HEK293 (cell line): ENCODE measurements around the gene FOXP1.

ENCODE experiments used
- CTCF ChIA-PET: fragments of 350-600 bp; formaldehyde crosslinking; extraction: SDS; loops from one replicate; lab custom pipeline; 2021; ENCODE audit warnings: antibody characterized with exemption; lab: Yijun Ruan, JAX
- POLR2A ChIA-PET: fragments of 300-600 bp; formaldehyde crosslinking; extraction: SDS; loops from one replicate; lab custom pipeline; 2020; ENCODE audit warnings: antibody characterized with exemption, inconsistent platforms; lab: Yijun Ruan, JAX
- H3K27ac ChIP-seq: fragments of 200-500 bp; sonication (Bioruptor generic); 2 replicates; pipeline ENCODE4 v1.5.1; 2014; ENCODE audit warnings: low read depth, low read length, control low read depth, inconsistent platforms; ENCODE audit errors: extremely low read depth
- H3K36me3 ChIP-seq, 2 experiments: fragments of 200-500 bp in 1 of 2; sonication (Bioruptor generic) in 1 of 2; 1 replicate in 1 of 2; 2 replicates in 1 of 2; pipeline ENCODE4 v1.5.1; 2014 to 2017; ENCODE audit warnings: inconsistent platforms in 2 of 2, low read length in 2 of 2; ENCODE audit not compliant: control insufficient read depth in 2 of 2, insufficient read depth in 1 of 2
- H3K4me1 ChIP-seq: fragments of 200-500 bp; sonication (Bioruptor generic); 2 replicates; pipeline ENCODE4 v1.5.1; 2014; ENCODE audit warnings: mild to moderate bottlenecking, low read length, inconsistent platforms; ENCODE audit not compliant: control insufficient read depth, insufficient read depth
- H3K4me3 ChIP-seq: 2 replicates; pipeline ENCODE4 v1.5.1; 2011; ENCODE audit warnings: low read depth, mild to moderate bottlenecking, control low read depth, low read length, moderate library complexity
- H3K9me3 ChIP-seq: fragments of 200-500 bp; sonication (Bioruptor generic); 2 replicates; pipeline ENCODE4 v1.5.1; 2014; ENCODE audit warnings: low read depth, low read length, inconsistent platforms; ENCODE audit not compliant: control insufficient read depth, insufficient read depth
- FEZF1 ChIP-seq: fragments of 450-650 bp; formaldehyde crosslinking; IDR thresholded peaks from 2 replicates; pipeline ENCODE4 v1.5.1; 2016; ENCODE audit warnings: missing biosample characterization, missing genetic modification characterization
- GLI2 ChIP-seq: fragments of 450-650 bp; formaldehyde crosslinking; IDR thresholded peaks from 2 replicates; pipeline ENCODE4; 2017; ENCODE audit warnings: missing biosample characterization, missing genetic modification characterization, low read depth, borderline replicate concordance
- HOXD13 ChIP-seq: sonication (generic); formaldehyde crosslinking; IDR thresholded peaks from 2 replicates; pipeline ENCODE4 v1.8.0; 2022; ENCODE audit warnings: missing genetic modification reagents, borderline replicate concordance
- TCF7L2 ChIP-seq: IDR thresholded peaks from 2 replicates; pipeline ENCODE4 v1.6.1; 2011; ENCODE audit warnings: low read depth, mild to moderate bottlenecking, inconsistent platforms, low read length, moderate library complexity, borderline replicate concordance
- ZBTB17 ChIP-seq: fragments of 450-650 bp; formaldehyde crosslinking; IDR thresholded peaks from 2 replicates; pipeline ENCODE4 v1.5.1; 2016; ENCODE audit warnings: missing biosample characterization, missing genetic modification characterization
- ZBTB26 ChIP-seq: fragments of 450-650 bp; formaldehyde crosslinking; optimal IDR thresholded peaks from 2 replicates; pipeline ENCODE3; 2016; ENCODE audit warnings: missing biosample characterization, mild to moderate bottlenecking, missing genetic modification characterization
- ZFHX2 ChIP-seq: fragments of 450-650 bp; formaldehyde crosslinking; conservative IDR thresholded peaks from 2 replicates; pipeline ENCODE4 v1.5.1; 2016; ENCODE audit warnings: missing biosample characterization, missing genetic modification characterization
- ZNF174 ChIP-seq: fragments of 450-650 bp; formaldehyde crosslinking; IDR thresholded peaks from 2 replicates; pipeline ENCODE4 v1.5.0; 2017; ENCODE audit warnings: missing biosample characterization, mild to moderate bottlenecking, missing genetic modification characterization
- ZNF18 ChIP-seq: fragments of 450-650 bp; formaldehyde crosslinking; IDR thresholded peaks from 2 replicates; pipeline ENCODE4 v1.5.1; 2016; ENCODE audit warnings: missing biosample characterization, missing genetic modification characterization
- ZNF211 ChIP-seq: fragments of 450-650 bp; formaldehyde crosslinking; IDR thresholded peaks from 2 replicates; pipeline ENCODE4 v1.5.1; 2016; ENCODE audit warnings: low read depth, missing biosample characterization, missing genetic modification characterization
- ZNF24 ChIP-seq: fragments of 450-650 bp; formaldehyde crosslinking; IDR thresholded peaks from 2 replicates; pipeline ENCODE4 v1.5.1; 2016; ENCODE audit warnings: missing biosample characterization, missing genetic modification characterization
- ZNF391 ChIP-seq: fragments of 450-650 bp; formaldehyde crosslinking; IDR thresholded peaks from 2 replicates; pipeline ENCODE4 v1.5.1; 2016; ENCODE audit warnings: low read depth, missing biosample characterization, missing genetic modification characterization, borderline replicate concordance
- ZNF398 ChIP-seq: fragments of 450-650 bp; formaldehyde crosslinking; IDR thresholded peaks from 2 replicates; pipeline ENCODE4 v1.5.1; 2017; ENCODE audit warnings: missing biosample characterization, missing genetic modification characterization
- ZNF48 ChIP-seq: fragments of 450-650 bp; formaldehyde crosslinking; IDR thresholded peaks from 2 replicates; pipeline ENCODE4 v1.5.1; 2016; ENCODE audit warnings: missing biosample characterization, missing genetic modification characterization
- ZNF514 ChIP-seq: fragments of 450-650 bp; formaldehyde crosslinking; IDR thresholded peaks from 2 replicates; pipeline ENCODE4 v1.5.1; 2016; ENCODE audit warnings: missing biosample characterization, missing genetic modification characterization
- ZNF549 ChIP-seq: fragments of 450-650 bp; IDR thresholded peaks from 2 replicates; pipeline ENCODE4 v1.5.1; 2018; ENCODE audit warnings: missing biosample characterization, missing genetic modification characterization, mild to moderate bottlenecking, inconsistent platforms, moderate library complexity
- ZNF596 ChIP-seq: fragments of 450-650 bp; IDR thresholded peaks from 2 replicates; pipeline ENCODE4 v1.5.0; 2018; ENCODE audit warnings: missing biosample characterization, mild to moderate bottlenecking, missing genetic modification characterization, moderate library complexity
- ZNF610 ChIP-seq: fragments of 450-650 bp; formaldehyde crosslinking; IDR thresholded peaks from 2 replicates; pipeline ENCODE4 v1.5.1; 2016; ENCODE audit warnings: missing biosample characterization, missing genetic modification characterization, borderline replicate concordance
- ZNF623 ChIP-seq: fragments of 450-650 bp; formaldehyde crosslinking; IDR thresholded peaks from 2 replicates; pipeline ENCODE4 v1.5.1; 2016; ENCODE audit warnings: missing biosample characterization, missing genetic modification characterization
- ZNF626 ChIP-seq: fragments of 450-650 bp; sonication (Bioruptor Pico); formaldehyde crosslinking; IDR thresholded peaks from 2 replicates; pipeline ENCODE4 v1.5.1; 2018; ENCODE audit warnings: missing biosample characterization, missing genetic modification characterization, inconsistent platforms
- ZNF701 ChIP-seq: fragments of 450-650 bp; formaldehyde crosslinking; IDR thresholded peaks from 2 replicates; pipeline ENCODE4 v1.5.1; 2016; ENCODE audit warnings: missing biosample characterization, missing genetic modification characterization
- ZNF76 ChIP-seq: fragments of 450-650 bp; formaldehyde crosslinking; IDR thresholded peaks from 2 replicates; pipeline ENCODE4; 2016; ENCODE audit warnings: low read depth, missing biosample characterization, missing genetic modification characterization, borderline replicate concordance
- ZNF777 ChIP-seq: fragments of 450-650 bp; formaldehyde crosslinking; IDR thresholded peaks from 2 replicates; pipeline ENCODE4 v1.5.1; 2017; ENCODE audit warnings: missing biosample characterization, missing genetic modification characterization, borderline replicate concordance

The FOXP1 gene

GRCh38 chr3:71030748-71031147, 552.8 kb downstream of the FOXP1 start (continued):
- TF ChIP-seq TCF7L2 (no peak), ZNF76 (no peak), ZNF398 (tag by site-specific recombination) (no peak), ZNF18 (tag by site-specific recombination) (no peak), ZNF24 (tag by site-specific recombination) (no peak), ZNF610 (tag by site-specific recombination) (no peak), ZNF211 (tag by site-specific recombination) (no peak), GLI2 (tag by site-specific recombination) (no peak), ZNF701 (tag by site-specific recombination) (no peak)

GRCh38 chr3:71029770-71030169, 553.8 kb downstream of the FOXP1 start:
- peaks cover 0 to 8% of the 10 kb centered on the region in 2 experiments; a peak in 1 of 3 replicates for H3K36me3 ChIP-seq
- no peaks in the 10 kb centered on the region for H3K9me3 ChIP-seq
- TF ChIP-seq ZBTB26 (tag by site-specific recombination) (no peak), ZNF549 (tag by site-specific recombination) (no peak), ZNF76 (no peak), ZNF623 (tag by site-specific recombination) (no peak), ZNF391 (tag by site-specific recombination) (no peak)
- TF ChIP-seq, all 188 proteins: peak for 0
- POLR2A ChIA-PET = no interaction called here
- CTCF ChIA-PET = no interaction called here
- no peaks in the 10 kb centered on the region; the same call in 1 of the 2 replicates for H3K4me1 ChIP-seq
- no peak overlapping the region for H3K27ac ChIP-seq
- no peak overlapping the region for H3K4me3 ChIP-seq

GRCh38 chr3:71028802-71029201, 554.7 kb downstream of the FOXP1 start:
- TF ChIP-seq ZNF76 = no peak
- peak; percentile 99 for TF ChIP-seq ZNF610 (tag by site-specific recombination)
- Histone ChIP-seq H3K27ac (no peak overlapping the region), H3K4me1 (no peaks in the 10 kb centered on the region; the same call in 1 of the 2 replicates), H3K36me3 (peaks cover 0 to 4% of the 10 kb centered on the region in 2 experiments; a peak in 1 of 3 replicates), H3K9me3 (no peaks in the 10 kb centered on the region), H3K4me3 (no peak overlapping the region)
- POLR2A ChIA-PET = no interaction called here
- CTCF ChIA-PET = no interaction called here

- ChIA-PET POLR2A (no interaction called here), CTCF (no interaction called here)
- no peak overlapping the region for H3K27ac ChIP-seq
Observed at GRCh38 chr3:71028184-71028583, 555.3 kb downstream of the FOXP1 start.

More at GRCh38 chr3:71028184-71028583, 555.3 kb downstream of the FOXP1 start:
- no peaks in the 10 kb centered on the region for H3K9me3 ChIP-seq
- TF ChIP-seq ZNF174 (tag by site-specific recombination) = no peak
- no peak for TF ChIP-seq ZNF48 (tag by site-specific recombination)
- TF ChIP-seq ZFHX2 (tag by site-specific recombination) = no peak
- TF ChIP-seq ZNF626 (tag by site-specific recombination) = no peak
- TF ChIP-seq ZNF596 (tag by site-specific recombination) = no peak
- no peak for TF ChIP-seq ZNF514 (tag by site-specific recombination)
- TF ChIP-seq FEZF1 (tag by site-specific recombination) = no peak
- TF ChIP-seq ZBTB17 (tag by site-specific recombination) = no peak
- TF ChIP-seq HOXD13 (CRISPR knock-in tag) = no peak
- TF ChIP-seq ZNF777 = no peak
- peaks cover 0 to 2% of the 10 kb centered on the region in 2 experiments; a peak in 1 of 3 replicates for H3K36me3 ChIP-seq
- H3K4me3 ChIP-seq = no peak overlapping the region
- no peaks in the 10 kb centered on the region; the same call in 1 of the 2 replicates for H3K4me1 ChIP-seq
